Cardiac fibroblast (primary cell): ENCODE data around the gene DUSP23.

ENCODE experiments used
- DNase-seq, 2 donors: peaks; one replicate each; pipeline versions ENCODE4 v3.0.0 to v3.0.0-alpha.2; 2010; ENCODE audit warnings: low read depth in 2 of 2
- H3K4me3 ChIP-seq, 2 donors: replicated peaks in 1 of 2; 1 replicate in 1 of 2; 2 replicates in 1 of 2; pipeline ENCODE4 v1.5.1; 2011; ENCODE audit warnings: low read depth in 2 of 2, low read length in 2 of 2, mild to moderate bottlenecking in 2 of 2, moderate library complexity in 1 of 2
- TF ChIP-seq, protein P1 (sequence below): IDR thresholded peaks from one replicate; pipeline ENCODE4 v1.5.1; 2011; ENCODE audit warnings: low read depth, mild to moderate bottlenecking, low read length, inconsistent platforms

The DUSP23 gene

DNA sequence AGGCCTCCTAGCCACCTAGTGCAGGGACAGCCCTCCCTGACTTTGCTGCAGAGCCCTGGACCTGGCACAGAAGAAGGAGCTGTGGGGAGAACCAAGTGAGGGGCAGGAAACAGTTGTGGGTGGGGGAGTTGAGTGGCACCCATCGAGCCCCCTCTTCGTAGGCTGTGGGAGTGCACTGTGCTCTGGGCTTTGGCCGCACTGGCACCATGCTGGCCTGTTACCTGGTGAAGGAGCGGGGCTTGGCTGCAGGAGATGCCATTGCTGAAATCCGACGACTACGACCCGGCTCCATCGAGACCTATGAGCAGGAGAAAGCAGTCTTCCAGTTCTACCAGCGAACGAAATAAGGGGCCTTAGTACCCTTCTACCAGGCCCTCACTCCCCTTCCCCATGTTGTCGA, 1.2 kb downstream of the DUSP23 start:
- peak overlapping the region; percentile 68 to 73 for H3K4me3 ChIP-seq
- TF ChIP-seq, protein P1, sequence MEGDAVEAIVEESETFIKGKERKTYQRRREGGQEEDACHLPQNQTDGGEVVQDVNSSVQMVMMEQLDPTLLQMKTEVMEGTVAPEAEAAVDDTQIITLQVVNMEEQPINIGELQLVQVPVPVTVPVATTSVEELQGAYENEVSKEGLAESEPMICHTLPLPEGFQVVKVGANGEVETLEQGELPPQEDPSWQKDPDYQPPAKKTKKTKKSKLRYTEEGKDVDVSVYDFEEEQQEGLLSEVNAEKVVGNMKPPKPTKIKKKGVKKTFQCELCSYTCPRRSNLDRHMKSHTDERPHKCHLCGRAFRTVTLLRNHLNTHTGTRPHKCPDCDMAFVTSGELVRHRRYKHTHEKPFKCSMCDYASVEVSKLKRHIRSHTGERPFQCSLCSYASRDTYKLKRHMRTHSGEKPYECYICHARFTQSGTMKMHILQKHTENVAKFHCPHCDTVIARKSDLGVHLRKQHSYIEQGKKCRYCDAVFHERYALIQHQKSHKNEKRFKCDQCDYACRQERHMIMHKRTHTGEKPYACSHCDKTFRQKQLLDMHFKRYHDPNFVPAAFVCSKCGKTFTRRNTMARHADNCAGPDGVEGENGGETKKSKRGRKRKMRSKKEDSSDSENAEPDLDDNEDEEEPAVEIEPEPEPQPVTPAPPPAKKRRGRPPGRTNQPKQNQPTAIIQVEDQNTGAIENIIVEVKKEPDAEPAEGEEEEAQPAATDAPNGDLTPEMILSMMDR, result no peak
- no peak for DNase-seq

DNA sequence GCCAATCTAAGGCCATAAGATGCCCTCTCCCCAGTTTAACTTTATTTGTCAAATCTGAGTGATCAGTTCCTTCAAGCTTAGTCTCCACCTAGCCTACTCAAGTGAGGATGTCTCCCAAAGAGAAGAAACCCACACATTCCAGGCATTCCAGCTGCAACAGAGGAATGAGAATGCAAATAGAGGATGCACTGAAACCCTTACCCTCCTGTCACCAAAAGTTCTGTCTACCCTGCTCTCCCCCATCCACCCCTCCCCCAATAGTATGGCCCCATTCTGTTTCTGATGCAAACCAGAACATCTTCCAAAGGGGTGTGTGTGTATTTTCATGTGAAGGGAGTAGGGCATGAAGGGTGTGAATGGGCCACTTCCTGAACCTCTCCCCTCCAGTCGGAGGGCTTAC, 3.0 kb downstream of the DUSP23 start:
- no peak for DNase-seq
- TF ChIP-seq, protein P1, result no peak

DNA sequence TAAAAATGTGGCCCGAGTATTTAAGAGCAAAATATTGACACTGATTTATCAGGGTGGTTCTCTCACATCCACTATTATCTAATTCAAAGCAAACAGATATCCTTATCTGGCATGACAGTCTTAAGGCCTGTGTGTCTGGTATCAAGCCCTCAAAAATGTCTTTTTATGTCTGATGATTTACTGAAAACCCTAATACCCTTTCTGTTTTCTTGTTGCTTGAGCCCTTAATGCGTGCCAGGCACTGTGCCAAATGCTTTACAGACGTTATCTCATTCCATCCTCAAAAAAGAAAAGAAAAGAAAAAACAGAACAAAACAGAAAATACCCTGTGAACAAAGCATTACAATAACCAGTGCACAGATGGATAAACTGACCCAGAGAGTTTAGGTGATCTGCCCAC, 5.7 kb downstream of the DUSP23 start:
- peak; percentile 9 to 44 for DNase-seq
- no peak overlapping the region for H3K4me3 ChIP-seq
- TF ChIP-seq, protein P1, result no peak

More for the DNA sequence above, 3.0 kb downstream of the DUSP23 start:
- H3K4me3 ChIP-seq, result no peak overlapping the region

DNA sequence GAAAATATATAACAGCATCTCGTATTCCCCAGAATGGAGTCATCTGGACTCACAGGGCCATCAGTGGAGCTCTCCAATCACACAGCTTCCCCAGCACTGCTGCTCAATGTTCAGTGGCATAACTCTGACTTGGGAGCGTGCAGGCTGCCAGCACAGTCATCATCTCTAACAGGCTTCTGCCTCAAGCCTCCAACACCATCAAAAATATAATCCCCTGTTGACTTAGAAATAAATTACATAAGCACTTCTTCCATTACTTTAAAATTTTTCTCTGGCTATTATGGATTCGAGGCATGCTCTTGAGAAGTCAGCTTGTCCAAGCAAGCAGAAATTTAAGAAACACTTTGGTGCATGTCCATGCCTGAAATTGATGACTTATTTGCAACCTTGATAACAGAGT, 6.2 kb downstream of the DUSP23 start:
- H3K4me3 ChIP-seq, result no peak overlapping the region
- DNase-seq, result peak; percentile 29 to 51
- TF ChIP-seq, protein P1, result no peak

DNA sequence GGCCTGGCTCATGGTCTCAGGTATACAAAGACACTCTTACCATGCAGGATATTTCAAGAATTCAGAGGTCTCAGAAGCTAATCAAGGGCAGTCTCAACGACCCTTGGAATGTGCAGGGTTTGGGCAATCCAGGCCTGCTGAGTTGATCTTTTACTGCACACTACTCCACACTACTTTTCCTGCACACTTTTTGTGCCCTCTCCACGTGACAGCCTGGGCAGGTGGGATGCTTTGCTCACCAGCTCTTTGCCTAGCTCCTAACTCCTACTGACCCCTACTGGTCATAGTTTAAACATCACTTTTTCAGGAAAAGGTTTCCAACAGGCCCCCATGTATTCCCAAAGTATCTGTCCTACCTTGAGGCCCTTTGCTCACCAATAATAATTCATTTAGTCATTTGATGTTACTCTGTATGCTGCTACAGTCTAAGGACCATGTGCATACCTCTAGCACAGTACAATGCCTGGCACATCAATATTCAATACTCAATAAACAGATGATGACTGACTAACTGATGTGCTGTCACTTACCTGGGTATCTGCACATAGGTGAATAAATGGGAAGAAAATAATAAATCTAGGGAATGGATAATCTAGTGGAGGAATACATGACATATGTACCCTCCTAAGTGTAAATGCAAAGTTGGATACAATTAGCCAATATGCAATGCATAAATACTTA, 9.6 kb downstream of the DUSP23 start:
- TF ChIP-seq, protein P1, result peak; percentile 67
- H3K4me3 ChIP-seq, result no peak overlapping the region
- DNase-seq, result peak; percentile 44 to 49

DNA sequence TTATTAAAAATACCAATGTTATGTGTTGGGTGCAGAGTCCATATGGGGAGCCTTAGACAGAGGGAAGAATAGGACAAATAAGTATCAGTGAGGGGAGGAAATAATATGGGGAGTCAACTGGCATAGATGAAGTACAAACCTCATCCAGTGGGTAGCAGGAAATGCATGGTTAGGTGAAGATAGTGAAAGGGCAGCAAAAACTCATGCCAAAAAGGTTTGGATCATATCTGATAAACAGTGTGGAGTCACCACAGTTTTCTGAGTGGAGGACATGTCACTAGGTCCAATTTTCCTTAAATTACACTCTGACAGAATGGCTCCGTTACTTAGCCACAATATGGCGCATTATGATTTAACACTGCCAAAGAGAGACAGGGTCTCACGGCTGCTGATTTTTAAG, 10.3 kb downstream of the DUSP23 start:
- no peak overlapping the region for H3K4me3 ChIP-seq
- TF ChIP-seq, protein P1, result no peak
- DNase-seq, result no peak

DNA sequence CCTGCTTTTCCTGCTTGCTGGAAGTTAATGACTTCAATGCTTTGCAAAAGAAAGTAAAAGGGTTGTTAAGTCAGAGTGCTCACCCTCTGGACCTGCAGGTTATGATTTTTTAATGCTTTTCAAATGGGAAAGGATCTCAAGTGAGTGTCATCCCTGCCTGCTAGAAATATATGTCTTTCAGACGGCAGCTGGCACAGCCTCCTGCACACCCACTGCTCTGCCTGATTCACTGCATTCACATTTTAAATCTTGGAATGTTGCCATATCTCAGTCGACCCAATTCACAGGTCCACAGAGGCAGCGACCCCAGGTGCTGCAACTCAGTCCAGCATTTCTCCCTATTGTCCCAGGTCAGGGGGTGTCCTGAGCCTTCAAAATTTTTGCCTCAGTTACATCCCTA, 10.7 kb downstream of the DUSP23 start:
- TF ChIP-seq, protein P1, result no peak
- H3K4me3 ChIP-seq, result no peak overlapping the region
- DNase-seq, result no peak
